ENCODE data around the gene MTG2. TPM values are rescaled to one million over a fixed set of nuclear protein-coding genes. Genes with fewer than 3 reads are reported as not detected.

Gene MTG2
- total and polyA plus RNA-seq, 2 of the 13 experiments (the other 11 are each of a cell fraction or from before 2014, with no cell fraction given): 20.4 to 37.8 TPM

DNA sequence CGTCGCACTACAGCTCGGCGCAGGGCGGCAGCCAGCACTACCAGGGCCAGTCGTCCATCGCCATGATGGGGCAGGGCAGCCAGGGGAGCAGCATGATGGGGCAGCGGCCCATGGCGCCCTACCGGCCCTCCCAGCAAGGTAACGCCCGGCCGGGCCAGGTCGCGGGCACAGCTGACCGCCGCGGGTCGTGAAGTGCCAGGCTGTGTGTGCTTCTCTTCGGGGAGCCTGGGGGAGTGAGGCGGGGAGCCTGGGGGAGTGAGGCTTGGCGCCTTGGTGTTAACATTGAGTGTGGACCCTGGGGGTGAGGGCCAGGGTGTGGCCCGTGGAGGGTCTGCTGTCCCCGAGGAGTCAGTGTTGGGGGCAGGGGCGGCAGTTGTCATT is 19.4 kb upstream of the MTG2 start:
- Histone ChIP-seq H3K9me3 (ENCODE audit: low read length) (no peaks in the 10 kb centered on the region), H3K27ac (ENCODE audit: extremely low read length, insufficient read depth, low read length) (no peak overlapping the region), H3K36me3 (replicated peaks in 1 of 2; ENCODE audit: control insufficient read depth in 1 of 2, insufficient read depth in 2 of 2, low read length in 2 of 2) (peaks cover 67 to 86% of the 10 kb centered on the region in 2 experiments), H3K4me2 (ENCODE audit: low read depth, low read length) (no peak overlapping the region), H3K79me2 (ENCODE audit: insufficient read depth, low read length) (peaks cover 14% of the 10 kb centered on the region), H2AFZ (ENCODE audit: low read length) (no peak overlapping the region), H3K9ac (ENCODE audit: insufficient read depth, low read depth, low read length) (no peak overlapping the region), H3K27me3 (ENCODE audit: control insufficient read depth in 1 of 2, insufficient read depth in 2 of 2, low read length in 2 of 2) (no peaks in the 10 kb centered on the region), H3K4me1 (ENCODE audit: insufficient read depth, low read length) (no peaks in the 10 kb centered on the region), H3K4me3 (replicated peaks in 1 of 3; ENCODE audit: insufficient read depth in 1 of 3, low read depth in 2 of 3, low read length in 3 of 3) (no peak overlapping the region), H4K20me1 (ENCODE audit: insufficient read depth, low read length) (no peaks in the 10 kb centered on the region)
- TF ChIP-seq ZNF883 (CRISPR knock-in tag; IDR thresholded peaks at IDR 0.05; ENCODE audit: not compliant biosample characterization): no peak
- TF ChIP-seq, protein P1, sequence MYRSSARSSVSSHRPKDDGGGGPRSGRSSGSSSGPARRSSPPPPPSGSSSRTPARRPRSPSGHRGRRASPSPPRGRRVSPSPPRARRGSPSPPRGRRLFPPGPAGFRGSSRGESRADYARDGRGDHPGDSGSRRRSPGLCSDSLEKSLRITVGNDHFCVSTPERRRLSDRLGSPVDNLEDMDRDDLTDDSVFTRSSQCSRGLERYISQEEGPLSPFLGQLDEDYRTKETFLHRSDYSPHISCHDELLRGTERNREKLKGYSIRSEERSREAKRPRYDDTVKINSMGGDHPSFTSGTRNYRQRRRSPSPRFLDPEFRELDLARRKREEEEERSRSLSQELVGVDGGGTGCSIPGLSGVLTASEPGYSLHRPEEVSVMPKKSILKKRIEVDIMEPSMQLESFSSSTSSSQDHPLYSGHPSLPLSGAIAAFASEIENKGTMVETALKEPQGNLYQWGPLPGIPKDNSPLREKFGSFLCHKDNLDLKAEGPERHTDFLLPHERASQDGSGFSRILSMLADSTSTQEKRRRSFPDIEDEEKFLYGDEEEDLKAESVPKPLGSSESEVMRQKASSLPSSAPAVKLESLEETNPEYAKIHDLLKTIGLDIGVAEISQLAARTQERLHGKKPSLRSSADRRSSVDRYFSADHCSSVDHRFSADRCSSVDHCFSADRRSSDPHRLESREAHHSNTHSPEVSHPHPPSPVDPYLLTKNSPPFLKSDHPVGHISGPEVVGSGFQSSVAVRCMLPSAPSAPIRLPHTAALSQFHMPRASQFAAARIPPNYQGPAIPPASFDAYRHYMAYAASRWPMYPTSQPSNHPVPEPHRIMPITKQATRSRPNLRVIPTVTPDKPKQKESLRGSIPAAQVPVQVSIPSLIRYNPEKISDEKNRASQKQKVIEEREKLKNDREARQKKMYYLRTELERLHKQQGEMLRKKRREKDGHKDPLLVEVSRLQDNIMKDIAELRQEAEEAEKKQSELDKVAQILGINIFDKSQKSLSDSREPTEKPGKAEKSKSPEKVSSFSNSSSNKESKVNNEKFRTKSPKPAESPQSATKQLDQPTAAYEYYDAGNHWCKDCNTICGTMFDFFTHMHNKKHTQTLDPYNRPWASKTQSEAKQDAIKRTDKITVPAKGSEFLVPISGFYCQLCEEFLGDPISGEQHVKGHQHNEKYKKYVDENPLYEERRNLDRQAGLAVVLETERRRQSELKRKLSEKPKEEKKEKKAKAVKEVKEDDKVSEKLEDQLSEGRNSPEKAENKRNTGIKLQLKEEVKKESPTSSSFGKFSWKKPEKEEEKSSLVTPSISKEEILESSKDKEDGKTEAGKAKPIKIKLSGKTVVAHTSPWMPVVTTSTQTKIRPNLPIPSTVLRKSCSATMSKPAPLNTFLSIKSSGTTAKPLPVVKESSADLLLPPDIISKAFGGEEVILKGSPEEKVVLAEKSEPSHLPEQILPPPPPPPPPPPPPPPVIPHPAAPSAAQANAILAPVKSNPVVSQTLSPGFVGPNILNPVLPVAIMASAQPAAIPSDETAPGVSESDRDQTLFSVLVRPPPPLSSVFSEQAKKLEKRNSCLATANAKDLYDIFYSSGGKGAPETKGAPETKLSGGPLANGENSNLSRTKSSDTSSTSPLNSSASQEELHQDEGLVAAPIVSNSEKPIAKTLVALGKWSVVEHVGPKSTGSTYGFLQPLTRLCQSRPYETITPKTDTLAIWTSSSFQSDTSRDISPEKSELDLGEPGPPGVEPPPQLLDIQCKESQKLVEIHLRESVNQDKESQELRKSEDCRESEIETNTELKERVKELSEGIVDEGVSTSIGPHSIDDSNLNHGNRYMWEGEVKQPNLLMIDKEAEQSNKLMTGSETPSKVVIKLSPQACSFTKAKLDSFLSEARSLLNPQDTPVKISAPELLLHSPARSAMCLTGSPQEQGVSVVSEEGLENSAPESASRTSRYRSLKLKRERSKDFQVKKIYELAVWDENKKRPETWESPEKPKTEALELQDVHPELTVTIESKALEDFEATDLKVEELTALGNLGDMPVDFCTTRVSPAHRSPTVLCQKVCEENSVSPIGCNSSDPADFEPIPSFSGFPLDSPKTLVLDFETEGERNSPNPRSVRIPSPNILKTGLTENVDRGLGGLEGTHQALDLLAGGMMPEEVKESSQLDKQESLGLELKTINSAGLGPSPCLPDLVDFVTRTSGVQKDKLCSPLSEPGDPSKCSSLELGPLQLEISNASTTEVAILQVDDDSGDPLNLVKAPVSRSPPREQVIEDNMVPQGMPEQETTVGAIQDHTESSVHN (CRISPR knock-in tag; IDR thresholded peaks at IDR 0.05): no peak
- TF ChIP-seq GPN1 (CRISPR knock-in tag; IDR thresholded peaks at IDR 0.05; ENCODE audit: borderline replicate concordance): no peak
- no peak for TF ChIP-seq RORA (CRISPR knock-in tag; IDR thresholded peaks at IDR 0.05)
- in situ Hi-C loops (cut with HindIII; ENCODE audit: extremely low pct_ligation_motif_present, low pct_unique_long_range_greater_than_20kb) (no loop called here), intact Hi-C loops (cut with micrococcal nuclease; ENCODE audit: unreplicated experiment) (no loop called here)
- 98% methylated on average over 25 of the region's 25 CpGs for WGBS (ENCODE audit: low lambda C conversion rate)
- no TSS peak for BruUV-seq (replicated peaks)
- no peak for ATAC-seq
- no peak for FAIRE-seq
- DNase-seq (ENCODE audit: low spot score): no peak
- ChIA-PET POLR2A (no interaction called here), CTCF (ENCODE audit: low intra/inter-chr PET ratio, low total read pairs) (no interaction called here)

Data from HepG2 (cell line).